NCI-H446 treated with DMSO at 0.1 percent for 48 hours (cell line): ENCODE results near the gene ADA.
"Not testable (repeated sequence)": the region's sequence is repeated elsewhere in the genome, so short reads cannot be mapped to it uniquely, and the experiment has no call there.

Source experiments
- DNase-seq: peaks from one replicate; lab custom pipeline; 2025; lab: John Stamatoyannopoulos, UW

ADA gene

DNA sequence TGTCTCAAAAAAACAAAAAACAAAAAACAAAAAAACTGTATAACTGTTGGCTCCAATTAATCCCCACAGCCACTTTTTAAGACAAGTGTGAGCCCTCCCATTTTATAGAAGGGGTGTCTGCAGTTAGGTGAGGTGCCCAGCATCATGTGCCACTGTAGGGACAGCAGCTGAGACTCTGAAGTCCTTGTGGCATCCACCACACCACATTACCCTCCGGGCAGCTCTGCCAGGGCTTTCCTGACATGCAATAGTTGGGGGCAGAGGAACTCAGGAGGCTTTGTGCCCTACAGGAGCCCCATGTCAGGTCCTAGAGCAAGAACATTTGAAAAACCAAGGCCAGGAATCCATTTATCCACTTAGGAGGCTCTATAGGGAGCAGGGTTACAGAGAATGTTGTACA lies 51.8 kb downstream of the ADA start:
- no peak for DNase-seq

DNA sequence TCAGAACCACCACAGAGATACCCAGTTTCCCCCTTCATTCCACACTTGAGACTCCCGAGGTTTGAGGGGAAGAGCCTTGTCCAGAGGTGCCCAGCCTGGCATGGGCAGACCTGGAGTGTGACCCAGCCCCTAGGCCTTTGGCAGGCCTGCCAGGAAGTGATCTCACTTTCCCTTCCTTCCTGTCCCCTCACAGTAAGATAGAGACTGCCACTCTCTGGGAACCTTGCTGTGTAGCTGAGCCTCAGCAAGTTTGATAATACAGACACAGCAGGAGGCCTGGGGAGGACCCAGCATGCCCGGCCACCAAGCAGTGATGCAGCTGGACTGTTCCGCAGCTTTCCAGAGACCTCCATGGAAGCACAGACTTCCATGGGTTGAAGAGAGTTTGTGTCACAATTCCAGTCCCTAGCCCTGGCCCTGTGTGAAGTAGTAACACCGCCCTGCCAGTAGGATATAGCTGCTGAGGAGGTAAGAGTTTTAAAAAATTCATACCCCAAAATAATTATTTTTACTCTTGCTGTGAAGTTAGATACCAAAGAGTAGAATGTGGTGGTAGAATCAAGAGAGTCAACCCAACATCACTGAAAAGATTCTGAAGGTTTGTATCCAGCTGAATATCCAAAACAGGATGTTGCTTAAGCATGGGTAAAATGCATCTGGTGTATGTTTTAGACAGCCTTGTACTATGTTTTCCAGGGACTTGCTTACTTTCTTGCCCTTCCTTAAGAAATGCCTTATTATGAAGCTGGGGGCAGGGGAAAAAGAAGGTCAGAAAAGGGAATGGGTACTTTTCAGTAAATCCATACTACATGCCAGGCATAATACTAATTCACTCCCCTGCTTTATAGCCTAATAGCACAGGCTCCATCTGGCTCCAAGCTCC lies 52.8 kb downstream of the ADA start:
- no peak for DNase-seq

DNA sequence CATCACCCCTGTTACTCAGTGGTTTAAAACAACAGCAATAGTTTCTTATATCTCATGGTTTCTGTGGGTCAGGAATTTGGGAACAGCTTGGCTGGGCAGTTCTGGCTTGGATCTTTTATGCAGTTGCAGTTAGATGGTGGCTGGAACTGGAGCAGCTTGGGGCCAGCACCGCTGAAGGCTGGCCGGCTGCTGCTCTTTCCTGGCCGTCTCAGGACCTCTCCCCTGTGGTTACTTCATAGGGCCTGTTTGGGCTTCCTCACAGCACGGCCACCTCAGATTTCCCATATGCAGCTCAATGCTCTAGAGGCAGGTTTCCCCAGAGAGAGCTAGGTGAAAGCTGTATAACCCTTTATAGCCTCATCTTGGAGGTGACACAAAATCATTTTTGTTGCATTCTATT lies 53.6 kb downstream of the ADA start:
- DNase-seq, result no peak

DNA sequence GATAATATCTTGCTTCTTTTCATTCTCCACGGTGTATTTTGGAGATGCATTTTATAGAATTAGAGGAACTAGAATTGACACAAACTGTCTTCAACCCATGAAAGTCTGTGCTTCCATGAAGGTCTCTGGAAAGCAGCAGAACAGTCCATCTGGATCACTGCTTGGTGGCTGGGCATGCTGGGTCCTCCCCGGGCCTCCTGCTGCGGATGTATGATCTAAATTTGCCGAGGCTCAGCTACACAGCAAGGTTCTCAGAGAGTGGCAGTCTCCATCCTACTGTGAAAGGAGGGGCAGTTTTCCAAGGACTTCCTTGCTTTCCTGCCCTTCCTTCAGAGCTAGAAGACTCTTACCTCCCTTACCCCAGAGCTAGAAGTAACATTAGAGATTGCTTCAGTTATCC lies 54.0 kb downstream of the ADA start:
- DNase-seq, result no peak

DNA sequence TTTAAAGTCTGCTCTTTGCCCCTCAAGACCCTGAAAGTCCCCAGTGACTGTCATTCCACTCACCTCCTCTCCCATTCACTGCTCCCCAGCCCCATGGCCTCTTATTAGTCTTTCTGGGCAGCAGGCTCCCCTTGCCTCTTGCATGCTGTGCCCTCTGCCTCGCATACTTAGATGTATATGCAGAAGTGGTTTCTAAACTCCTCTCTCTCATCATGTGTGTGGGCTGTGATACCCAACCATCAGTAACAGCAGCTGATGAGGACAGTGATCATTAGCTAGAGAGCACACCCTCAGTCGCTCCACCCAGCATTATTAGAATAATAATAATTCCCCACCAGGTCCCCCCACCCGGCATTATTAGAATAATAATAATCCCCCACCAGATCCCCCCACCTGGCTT lies 54.6 kb downstream of the ADA start:
- no peak for DNase-seq

DNA sequence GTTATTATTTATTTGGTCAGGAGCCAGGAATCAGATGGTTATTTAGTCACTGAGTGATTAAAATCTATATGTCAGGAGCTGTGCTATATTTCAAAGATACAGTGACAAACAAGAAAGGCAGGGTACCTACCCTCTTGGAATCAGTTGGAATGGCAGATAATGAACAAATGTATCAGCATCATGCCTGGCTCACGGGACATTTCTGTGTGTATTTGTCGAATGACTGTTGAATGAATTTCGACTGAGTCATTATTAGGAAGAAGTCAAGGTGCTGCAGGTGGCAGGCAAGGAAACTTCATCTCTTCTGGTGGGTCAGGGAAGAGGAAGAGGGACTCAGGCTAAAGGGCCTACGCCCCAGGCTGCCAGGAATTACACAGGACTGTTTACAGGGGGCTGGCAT lies 55.5 kb downstream of the ADA start:
- no peak for DNase-seq

DNA sequence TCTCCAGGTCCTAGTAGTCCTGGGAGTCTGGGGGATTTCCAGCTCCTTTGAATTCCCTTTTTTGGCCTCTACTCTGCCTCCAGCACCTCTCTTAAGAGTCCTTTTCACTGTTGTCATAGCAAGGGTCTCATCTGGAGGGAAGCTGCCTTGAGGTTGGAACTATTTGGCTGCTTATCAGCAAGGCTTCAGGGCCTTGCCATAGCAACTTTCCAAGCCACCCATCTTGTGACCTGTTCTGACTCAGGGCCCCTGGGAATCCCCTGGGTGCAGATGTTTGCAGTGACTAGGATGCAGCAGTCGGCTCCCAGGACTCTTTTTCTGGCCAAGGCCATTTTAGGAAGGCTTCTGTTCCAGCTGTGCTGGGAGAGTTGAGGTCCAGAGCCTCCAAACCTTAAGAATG lies 56.8 kb downstream of the ADA start:
- no peak for DNase-seq

DNA sequence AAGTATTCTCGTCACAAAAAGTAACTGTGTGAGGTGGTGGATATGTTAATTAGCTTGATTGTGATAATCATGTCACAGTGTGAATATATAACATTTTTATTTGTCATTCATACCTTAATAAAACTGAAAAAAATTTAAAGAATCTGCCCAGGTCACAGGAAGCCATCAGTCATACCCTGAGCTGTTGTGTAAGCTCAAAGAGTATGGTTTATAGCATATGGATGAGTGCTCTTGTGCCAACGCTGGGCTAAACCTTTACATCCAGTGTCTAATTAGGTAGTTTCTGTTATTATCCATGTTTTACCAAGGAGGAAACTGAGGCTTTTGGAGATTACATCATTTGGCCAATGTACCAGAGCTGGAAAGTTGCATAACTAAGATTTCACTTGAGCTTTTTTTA lies 57.7 kb downstream of the ADA start:
- DNase-seq, result no peak

DNA sequence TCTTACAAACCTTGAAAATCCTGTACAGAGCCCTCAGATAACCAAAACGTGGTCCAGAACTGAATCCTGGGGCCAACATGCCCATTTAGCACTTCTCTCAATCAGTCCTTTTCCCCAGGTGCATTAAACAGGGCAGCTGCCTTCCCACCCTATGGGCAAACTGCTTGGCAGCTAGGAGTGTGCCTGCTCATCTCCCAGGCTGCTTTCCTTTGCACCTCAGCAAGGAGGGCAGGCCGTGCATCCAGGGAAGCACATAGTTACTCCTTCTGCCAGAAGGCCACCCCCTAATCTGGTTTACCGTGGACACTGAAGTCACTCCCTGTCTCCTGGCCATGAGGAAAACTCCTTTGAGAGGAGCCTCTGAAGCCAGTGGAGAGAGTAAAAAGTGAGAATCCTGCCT lies 59.1 kb downstream of the ADA start:
- no peak for DNase-seq

DNA sequence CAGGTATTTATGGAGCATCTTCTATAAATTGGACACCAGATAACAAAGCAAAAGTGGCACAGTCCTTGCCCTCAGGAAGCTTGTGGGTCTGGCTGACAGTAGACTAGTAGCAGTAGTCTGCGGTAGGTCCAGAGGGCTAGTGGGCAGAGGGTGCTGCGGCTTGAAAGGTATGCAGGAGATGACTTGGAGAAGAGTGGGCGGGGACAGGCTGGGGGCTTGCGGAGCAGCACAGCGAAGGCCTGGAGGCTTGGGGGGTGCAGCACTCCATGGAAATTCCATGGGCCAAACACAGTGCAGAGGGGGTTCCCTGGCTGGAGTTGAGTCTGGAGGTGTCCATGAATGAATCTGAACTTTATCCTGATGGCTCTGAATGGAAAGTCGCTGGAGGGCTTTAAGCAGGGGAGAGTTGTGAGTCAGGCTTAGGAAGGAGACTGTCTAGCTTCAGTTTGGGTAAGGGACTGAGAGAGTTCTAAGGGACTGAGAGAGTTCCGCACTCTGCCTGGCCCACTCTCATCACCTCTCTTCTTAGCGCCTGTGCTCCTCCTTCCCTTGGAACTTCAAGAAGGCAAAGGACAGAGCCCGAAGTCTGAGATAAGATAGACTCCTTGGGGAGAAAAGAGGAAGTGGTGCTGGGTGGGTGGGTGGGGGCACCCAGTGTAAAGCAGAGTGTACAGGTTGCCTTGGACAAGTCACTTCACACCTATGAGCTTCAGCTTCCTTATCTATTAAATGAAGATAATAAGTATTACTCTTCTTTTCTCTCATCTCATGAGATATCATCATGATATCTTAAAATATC lies 60.3 kb downstream of the ADA start:
- no peak for DNase-seq

DNA sequence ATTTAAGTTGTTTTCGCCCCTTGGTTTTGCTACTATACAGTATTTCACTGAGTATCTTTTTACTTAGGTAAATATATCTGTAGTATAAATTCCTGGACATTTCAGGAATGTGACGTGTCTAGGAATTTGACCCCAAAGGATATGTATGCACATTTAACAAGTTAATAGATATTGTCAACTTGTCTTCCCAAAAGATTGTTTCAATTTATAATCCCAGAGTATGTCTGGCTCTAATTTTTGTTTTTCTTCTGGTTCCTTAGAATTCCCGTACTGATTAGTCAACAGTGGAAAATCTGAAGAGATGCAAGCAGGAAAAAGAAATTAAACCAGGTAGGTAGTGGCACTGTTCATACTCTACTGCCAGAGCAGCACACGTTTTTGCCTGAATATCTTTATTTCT lies 62.0 kb downstream of the ADA start:
- no peak for DNase-seq

DNA sequence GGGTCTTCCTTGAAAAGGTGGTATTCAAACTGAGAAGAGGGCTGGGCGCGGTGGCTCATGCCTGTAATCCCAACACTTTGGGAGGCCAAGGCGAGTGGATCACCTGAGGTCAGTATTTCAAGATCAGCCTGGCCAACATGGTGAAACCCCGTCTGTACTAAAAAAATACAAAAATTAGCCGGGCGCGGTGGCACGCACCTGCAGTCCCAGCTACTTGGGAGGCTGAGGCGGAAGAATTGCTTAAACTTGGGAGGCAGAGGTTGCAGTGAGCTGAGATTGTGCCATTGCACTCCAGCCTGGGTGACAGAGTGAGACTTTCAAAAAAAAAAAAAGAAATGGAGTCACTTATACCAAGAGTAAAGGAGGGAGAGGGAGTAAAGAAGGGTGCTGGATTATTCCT lies 63.2 kb downstream of the ADA start:
- DNase-seq, result not testable (repeated sequence)

DNA sequence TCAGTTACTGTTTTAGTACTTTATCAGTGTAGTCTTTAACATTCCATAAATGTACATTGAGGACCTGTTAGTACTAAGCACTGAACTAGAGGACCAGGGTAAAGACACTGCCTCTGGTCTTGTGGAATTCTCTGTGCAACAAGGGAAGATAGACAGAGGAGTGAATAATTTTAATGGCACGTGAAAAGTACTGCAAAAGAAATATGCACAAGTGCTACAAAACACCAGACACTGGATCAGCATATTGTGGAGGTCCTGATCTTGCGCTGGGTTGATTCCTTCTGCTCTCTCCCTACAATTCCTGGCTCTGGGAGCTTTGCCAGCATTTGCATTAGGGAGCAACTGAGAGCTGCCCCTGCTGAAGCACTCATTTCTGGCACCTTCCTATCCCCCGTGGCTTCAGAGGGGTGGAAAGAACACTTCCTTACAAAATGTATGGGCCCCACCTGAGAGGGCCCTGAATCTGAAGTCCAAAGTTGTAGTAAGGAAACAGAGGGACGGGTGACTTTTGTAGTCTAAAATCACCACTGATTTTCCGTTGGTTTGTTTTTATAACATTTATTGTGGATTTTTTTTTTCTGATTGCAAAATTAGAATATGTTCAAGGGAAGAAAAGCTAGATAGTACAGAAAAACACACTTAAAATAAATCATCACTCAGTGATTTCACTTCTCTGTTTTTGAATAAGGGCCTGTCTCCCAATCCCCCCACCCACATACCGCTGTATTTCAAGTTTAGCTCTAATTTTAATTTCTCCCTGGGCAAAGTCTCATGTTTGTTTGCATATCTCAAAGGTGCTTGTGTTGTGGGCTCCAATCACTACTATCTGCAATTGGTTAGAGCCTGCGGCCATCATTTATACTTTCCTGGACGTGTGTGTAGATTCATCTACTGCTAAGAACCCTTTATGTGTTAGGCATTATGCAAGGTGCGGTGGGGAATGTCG lies 64.2 kb downstream of the ADA start:
- DNase-seq, result no peak

DNA sequence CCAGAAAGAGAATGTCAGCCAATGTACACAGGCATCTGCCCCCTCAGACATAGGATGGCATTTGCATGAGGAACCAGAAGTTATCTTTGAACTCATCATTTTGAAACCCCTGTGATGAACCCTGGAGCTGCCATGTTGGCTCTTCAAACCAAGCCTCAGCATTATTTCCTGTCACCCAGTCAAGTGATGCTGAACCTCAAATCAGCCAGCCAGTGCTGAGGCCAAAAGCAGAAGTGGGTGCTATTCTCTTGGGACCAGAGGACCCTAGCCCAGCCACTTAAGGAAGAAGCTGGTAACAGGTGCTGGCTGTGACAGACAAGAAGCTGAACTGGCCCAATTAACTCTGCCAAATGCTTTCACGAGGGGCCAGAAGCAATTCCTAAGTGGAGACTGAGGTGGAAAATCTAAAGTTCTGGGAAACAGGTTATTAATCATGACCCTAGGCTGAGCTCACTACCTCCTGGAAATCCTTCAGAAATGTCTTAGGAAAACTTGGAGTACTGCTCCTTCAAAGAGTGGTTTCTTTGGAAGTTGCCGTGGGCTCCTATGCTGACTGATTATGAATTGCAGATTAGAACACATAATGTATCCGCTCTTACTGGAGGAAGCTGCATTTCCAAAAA lies 65.1 kb downstream of the ADA start:
- DNase-seq, result no peak

DNA sequence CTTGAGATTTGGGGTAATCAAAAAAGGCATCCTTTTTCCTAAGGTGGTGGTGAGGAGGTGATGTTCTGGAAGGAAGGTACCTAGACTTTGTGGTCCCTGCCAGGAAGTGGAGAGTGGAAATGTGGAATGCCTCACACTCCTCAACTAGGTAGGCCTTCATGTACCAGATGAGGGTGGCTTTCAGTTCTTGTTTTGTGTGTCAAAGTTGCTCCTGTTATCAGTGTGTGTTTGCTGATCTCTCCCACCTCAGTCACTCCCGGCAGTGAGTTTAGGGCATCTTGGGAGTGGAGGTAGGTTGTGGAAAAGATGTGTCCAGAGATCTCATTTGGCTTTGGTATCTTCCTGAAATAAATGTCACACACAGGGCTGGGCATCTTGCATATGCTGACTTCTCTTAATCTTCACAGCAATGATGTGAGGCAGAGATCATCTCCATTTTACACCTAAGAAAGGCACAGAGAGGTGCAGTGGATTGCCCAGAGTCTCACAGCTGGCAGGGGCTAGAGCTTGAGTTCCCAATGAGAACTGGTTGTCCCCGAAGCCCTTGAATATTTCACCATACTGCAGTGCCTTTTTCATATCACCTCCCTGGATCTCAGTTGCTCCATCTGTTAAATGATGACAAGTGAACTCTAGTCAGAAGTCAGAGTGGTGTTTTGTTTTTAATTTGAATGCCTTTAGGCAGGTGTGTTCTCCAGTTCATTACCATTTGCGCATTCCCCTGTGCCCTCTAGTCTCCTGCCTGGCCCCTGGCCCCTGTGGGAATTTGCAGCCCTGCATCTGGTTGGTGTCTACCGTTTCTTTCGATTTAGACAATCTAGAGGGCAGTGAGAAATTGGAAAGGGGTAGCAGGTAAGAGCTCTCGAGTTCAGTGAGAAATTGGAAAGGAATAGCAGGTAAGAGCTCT lies 66.2 kb downstream of the ADA start:
- DNase-seq, result no peak

DNA sequence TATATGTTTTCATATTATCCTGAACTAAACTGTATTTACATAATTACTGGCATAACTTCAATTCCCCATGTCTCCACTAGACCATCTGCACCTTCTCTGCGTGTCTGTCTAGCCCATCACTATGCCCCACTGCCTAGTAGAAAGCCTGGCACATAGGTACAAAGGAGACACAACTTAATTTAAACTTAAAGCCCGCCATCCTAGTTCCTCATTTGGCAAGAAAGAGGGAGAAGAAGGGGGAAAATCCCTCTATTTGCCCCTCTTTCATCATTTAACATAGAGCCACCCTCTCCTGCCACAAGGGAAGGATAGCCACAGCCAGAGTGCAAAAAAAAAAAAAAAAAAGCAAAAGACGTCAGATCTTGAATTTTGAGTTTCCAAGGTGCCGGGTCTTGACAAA lies 67.3 kb downstream of the ADA start:
- no peak for DNase-seq

DNA sequence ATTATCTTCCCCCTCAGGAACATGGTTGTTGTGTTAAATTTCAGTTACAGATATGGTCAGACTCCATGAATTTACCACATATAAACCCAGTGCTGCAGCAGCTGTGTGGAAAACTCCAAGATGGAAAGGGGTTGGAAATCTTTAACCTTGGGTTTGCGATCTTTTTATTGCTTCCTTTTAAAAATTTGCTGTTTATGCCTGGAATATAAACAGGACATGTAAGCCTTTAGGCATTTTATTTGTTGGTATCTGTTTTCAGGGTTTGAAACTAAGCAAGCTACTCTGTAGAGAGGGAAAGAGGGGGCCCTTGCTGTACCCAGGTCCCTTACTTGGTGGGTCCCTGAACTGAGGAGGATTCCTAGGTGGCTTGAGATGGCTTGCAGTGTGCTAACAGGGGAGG lies 68.3 kb downstream of the ADA start:
- DNase-seq, result no peak

DNA sequence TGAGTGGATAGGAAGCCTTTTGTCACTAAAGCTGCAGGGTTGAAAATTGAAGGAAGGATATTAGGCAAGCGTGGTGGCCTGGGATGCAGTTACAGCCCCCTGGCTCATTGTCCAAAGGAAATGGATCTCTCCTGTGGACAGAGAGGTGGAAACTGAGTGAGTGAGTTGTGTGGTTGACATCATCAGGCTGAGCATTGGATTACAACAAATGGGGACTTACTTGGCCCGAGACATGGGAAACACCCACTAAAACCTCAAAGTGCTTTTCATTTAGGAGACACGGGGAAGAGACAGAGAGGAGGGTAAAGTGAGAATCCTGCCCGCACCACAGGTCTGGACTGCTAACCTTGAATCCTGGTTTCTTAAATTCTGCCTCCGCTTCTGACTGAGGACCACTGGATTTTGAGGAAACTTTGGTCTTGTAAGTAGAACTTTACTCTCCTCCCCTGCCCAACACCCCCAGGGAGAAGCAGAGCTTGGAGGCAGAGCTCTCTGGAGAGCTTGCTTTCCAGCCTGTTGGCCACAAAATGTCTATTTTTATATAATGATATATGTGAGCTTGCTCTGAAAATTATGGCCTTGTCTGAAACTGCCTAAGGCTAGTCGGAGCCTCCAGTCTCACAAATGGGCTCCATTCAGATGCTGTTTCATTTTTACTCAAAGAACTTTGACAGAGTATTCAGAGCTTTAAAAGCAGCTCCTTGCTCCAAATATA lies 69.0 kb downstream of the ADA start, which contains the start of gene PKIG:
PKIG (plus strand) TSS at position 269 of the 715 bp plus-strand sequence. CDS start 31,978 bp downstream, outside the sequence.
- DNase-seq, result no peak

DNA sequence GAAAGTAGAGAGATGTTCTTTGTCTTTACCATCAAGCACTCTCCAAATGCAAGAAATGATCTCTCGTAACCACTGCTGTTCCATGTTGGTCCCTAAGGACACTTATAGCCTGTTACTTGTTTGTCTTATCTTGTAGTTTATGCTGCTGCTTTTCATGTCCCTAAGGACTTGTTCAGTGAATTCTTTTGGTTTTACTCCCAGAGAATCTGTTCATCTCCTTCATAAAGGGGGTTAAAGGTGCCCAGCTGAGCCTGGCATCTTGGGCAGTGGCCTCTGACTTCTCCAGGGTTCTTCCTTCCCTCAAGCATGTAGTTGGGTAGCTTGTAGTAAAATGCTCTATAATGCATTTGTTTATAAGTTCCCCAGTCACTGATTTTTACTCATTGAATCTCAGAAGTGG lies 70.0 kb downstream of the ADA start:
- no peak for DNase-seq
